ENCODE results near the gene CDH13.

DNA sequence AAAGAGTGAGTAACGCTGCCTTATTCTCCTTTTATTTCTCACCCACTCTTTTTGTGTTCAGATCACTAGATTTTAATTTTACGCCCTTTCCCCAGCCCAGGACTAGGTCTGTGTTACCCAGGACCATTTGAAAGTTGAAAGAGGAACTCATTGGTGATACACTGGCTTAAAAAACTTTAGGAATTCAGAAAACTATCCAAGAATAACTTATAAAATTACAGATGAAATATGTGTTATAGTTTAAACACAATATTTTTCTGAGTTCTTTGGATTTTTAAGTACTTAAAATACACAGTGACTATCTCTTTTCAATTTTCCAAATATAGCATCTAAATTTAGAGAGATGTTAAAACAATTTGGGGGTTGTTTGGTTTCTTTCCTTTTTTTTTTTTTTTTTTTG lies 385.2 kb downstream of the CDH13 start:
- TF ChIP-seq ZNF664 (tag by site-specific recombination; IDR thresholded peaks at IDR 0.05) = no peak
- no peak for TF ChIP-seq ZNF292 (tag by site-specific recombination; IDR thresholded peaks at IDR 0.05; ENCODE audit: borderline replicate concordance, low read depth)
- TF ChIP-seq, protein P1, sequence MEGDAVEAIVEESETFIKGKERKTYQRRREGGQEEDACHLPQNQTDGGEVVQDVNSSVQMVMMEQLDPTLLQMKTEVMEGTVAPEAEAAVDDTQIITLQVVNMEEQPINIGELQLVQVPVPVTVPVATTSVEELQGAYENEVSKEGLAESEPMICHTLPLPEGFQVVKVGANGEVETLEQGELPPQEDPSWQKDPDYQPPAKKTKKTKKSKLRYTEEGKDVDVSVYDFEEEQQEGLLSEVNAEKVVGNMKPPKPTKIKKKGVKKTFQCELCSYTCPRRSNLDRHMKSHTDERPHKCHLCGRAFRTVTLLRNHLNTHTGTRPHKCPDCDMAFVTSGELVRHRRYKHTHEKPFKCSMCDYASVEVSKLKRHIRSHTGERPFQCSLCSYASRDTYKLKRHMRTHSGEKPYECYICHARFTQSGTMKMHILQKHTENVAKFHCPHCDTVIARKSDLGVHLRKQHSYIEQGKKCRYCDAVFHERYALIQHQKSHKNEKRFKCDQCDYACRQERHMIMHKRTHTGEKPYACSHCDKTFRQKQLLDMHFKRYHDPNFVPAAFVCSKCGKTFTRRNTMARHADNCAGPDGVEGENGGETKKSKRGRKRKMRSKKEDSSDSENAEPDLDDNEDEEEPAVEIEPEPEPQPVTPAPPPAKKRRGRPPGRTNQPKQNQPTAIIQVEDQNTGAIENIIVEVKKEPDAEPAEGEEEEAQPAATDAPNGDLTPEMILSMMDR (tag by site-specific recombination; IDR thresholded peaks at IDR 0.05) = no peak
- TF ChIP-seq ZNF626 (tag by site-specific recombination; IDR thresholded peaks at IDR 0.05) = no peak
- no peak for TF ChIP-seq ZNF114 (tag by site-specific recombination; IDR thresholded peaks at IDR 0.05)
- TF ChIP-seq, protein P2, sequence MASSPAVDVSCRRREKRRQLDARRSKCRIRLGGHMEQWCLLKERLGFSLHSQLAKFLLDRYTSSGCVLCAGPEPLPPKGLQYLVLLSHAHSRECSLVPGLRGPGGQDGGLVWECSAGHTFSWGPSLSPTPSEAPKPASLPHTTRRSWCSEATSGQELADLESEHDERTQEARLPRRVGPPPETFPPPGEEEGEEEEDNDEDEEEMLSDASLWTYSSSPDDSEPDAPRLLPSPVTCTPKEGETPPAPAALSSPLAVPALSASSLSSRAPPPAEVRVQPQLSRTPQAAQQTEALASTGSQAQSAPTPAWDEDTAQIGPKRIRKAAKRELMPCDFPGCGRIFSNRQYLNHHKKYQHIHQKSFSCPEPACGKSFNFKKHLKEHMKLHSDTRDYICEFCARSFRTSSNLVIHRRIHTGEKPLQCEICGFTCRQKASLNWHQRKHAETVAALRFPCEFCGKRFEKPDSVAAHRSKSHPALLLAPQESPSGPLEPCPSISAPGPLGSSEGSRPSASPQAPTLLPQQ (tag by site-specific recombination; IDR thresholded peaks at IDR 0.05) = no peak

All from HEK293 (cell line).